Parathyroid adenoma (tissue), 2 donors: ENCODE results near the gene SMAD7.

Source experiments
- H2AFZ ChIP-seq: fragments of 300-600 bp; sonication (generic); one replicate; pipeline ENCODE4 v1.7.0; 2017; ENCODE audit warnings: antibody characterized with exemption, mild to moderate bottlenecking
- H3K27ac ChIP-seq: fragments of 300-600 bp; sonication (generic); one replicate; pipeline ENCODE4 v1.7.0; 2017
- H3K27me3 ChIP-seq: fragments of 300-600 bp; sonication (generic); one replicate; pipeline ENCODE4 v1.7.0; 2017; ENCODE audit warnings: low read length; ENCODE audit not compliant: control insufficient read depth, insufficient read depth
- H3K36me3 ChIP-seq: fragments of 300-600 bp; sonication (generic); one replicate; pipeline ENCODE4 v1.7.0; 2017; ENCODE audit warnings: low read length; ENCODE audit not compliant: control insufficient read depth, insufficient read depth
- H3K4me1 ChIP-seq: fragments of 300-600 bp; sonication (generic); one replicate; pipeline ENCODE4 v1.7.0; 2017; ENCODE audit warnings: control low read depth
- H3K4me2 ChIP-seq: fragments of 300-600 bp; sonication (generic); one replicate; pipeline ENCODE4 v1.7.0; 2017; ENCODE audit warnings: low read length
- H3K4me3 ChIP-seq: fragments of 300-600 bp; sonication (generic); one replicate; pipeline ENCODE4 v1.7.0; 2017; ENCODE audit warnings: low read depth, low read length
- H3K79me2 ChIP-seq: fragments of 300-600 bp; sonication (generic); one replicate; pipeline ENCODE4 v1.7.0; 2017; ENCODE audit warnings: control low read depth
- H3K9ac ChIP-seq: fragments of 300-600 bp; sonication (generic); one replicate; pipeline ENCODE4 v1.7.0; 2017; ENCODE audit warnings: mild to moderate bottlenecking
- H3K9me3 ChIP-seq: fragments of 300-600 bp; sonication (generic); one replicate; pipeline ENCODE4 v1.7.0; 2017; ENCODE audit warnings: low read length; ENCODE audit not compliant: control insufficient read depth
- CTCF ChIP-seq: fragments of 300-600 bp; sonication (generic); IDR thresholded peaks from one replicate; pipeline ENCODE4 v1.7.0; 2017; ENCODE audit warnings: antibody characterized with exemption, mild to moderate bottlenecking
- donor health status: primary hyperparathyroidism.

SMAD7 gene

GRCh38 chr18:48930926-48931325, 19.8 kb downstream of the SMAD7 start:
- Histone ChIP-seq H3K4me3 (no peak overlapping the region), H3K4me1 (peaks cover 53% of the 10 kb centered on the region), H3K27me3 (no peaks in the 10 kb centered on the region), H3K9ac (no peak overlapping the region), H3K4me2 (no peak overlapping the region), H3K27ac (no peak overlapping the region), H2AFZ (no peak overlapping the region), H3K79me2 (peaks cover 61% of the 10 kb centered on the region), H3K9me3 (no peaks in the 10 kb centered on the region), H3K36me3 (no peaks in the 10 kb centered on the region)
- TF ChIP-seq CTCF: no peak

GRCh38 chr18:48929941-48930713, 20.6 kb downstream of the SMAD7 start:
- Histone ChIP-seq H3K4me2 (no peak overlapping the region), H3K9me3 (no peaks in the 10 kb centered on the region), H3K4me1 (peaks cover 53% of the 10 kb centered on the region), H3K79me2 (peaks cover 59% of the 10 kb centered on the region), H3K9ac (no peak overlapping the region), H3K4me3 (no peak overlapping the region), H3K27ac (no peak overlapping the region), H3K36me3 (no peaks in the 10 kb centered on the region), H3K27me3 (no peaks in the 10 kb centered on the region), H2AFZ (no peak overlapping the region)
- no peak for TF ChIP-seq CTCF

- H3K4me2 ChIP-seq: no peak overlapping the region
- no peak overlapping the region for H3K27ac ChIP-seq
- H3K36me3 ChIP-seq: no peaks in the 10 kb centered on the region
- no peaks in the 10 kb centered on the region for H3K27me3 ChIP-seq
- H3K4me3 ChIP-seq: no peak overlapping the region
- H3K9ac ChIP-seq: no peak overlapping the region
- no peak overlapping the region for H2AFZ ChIP-seq
- no peaks in the 10 kb centered on the region for H3K9me3 ChIP-seq
- TF ChIP-seq CTCF: no peak
- H3K4me1 ChIP-seq: peaks cover 56% of the 10 kb centered on the region
- peaks cover 55% of the 10 kb centered on the region for H3K79me2 ChIP-seq
Measured at GRCh38 chr18:48929212-48929612, 21.6 kb downstream of the SMAD7 start.

GRCh38 chr18:48928787-48929186, 22.0 kb downstream of the SMAD7 start:
- TF ChIP-seq CTCF: no peak
- no peak overlapping the region for H3K27ac ChIP-seq
- H3K4me1 ChIP-seq: peaks cover 56% of the 10 kb centered on the region
- no peak overlapping the region for H2AFZ ChIP-seq
- no peak overlapping the region for H3K4me3 ChIP-seq
- no peak overlapping the region for H3K9ac ChIP-seq
- H3K36me3 ChIP-seq: no peaks in the 10 kb centered on the region
- no peak overlapping the region for H3K4me2 ChIP-seq
- no peaks in the 10 kb centered on the region for H3K9me3 ChIP-seq
- H3K79me2 ChIP-seq: peaks cover 54% of the 10 kb centered on the region
- no peaks in the 10 kb centered on the region for H3K27me3 ChIP-seq
